WTC11 (cell line): Measurements from ENCODE around the gene SPOCK1. TPM values are rescaled to one million over a fixed set of nuclear protein-coding genes. Genes with fewer than 3 reads are reported as not detected.

ENCODE experiments used
- ATAC-seq: fragments of 200-7000 bp; cut with Tn5 transposase; 2 replicates; pipeline ENCODE4 v1.10.0; 2021; ENCODE audit warnings: mild to moderate bottlenecking, moderate library complexity
- CTCF ChIA-PET: fragments of 300-600 bp; sonication (Branson Sonifier 250); formaldehyde crosslinking; loops from one replicate; lab custom pipeline; 2021; ENCODE audit warnings: antibody characterized with exemption; lab: Charles Lee
- POLR2A ChIA-PET: fragments of 350-600 bp; sonication (Branson Sonifier 250); formaldehyde crosslinking; loops from one replicate; lab custom pipeline; 2021; ENCODE audit warnings: antibody characterized with exemption; lab: Charles Lee
- DNase-seq: peaks from one replicate; pipeline ENCODE4 v3.0.0; 2021; ENCODE audit warnings: low spot score
- H3K27ac Mint-ChIP-seq: 2 replicates; pipeline ENCODE4 v1.8.0; 2021; ENCODE audit warnings: mixed read lengths
- H3K27me3 Mint-ChIP-seq: 2 replicates; pipeline ENCODE4 v1.8.0; 2021; ENCODE audit warnings: low read depth, mild to moderate bottlenecking, moderate library complexity, mixed read lengths
- H3K36me3 Mint-ChIP-seq: 2 replicates; pipeline ENCODE4 v1.8.0; 2021; ENCODE audit warnings: mixed read lengths
- H3K4me1 Mint-ChIP-seq: 2 replicates; pipeline ENCODE4 v1.8.0; 2022; ENCODE audit warnings: mixed read lengths
- H3K4me3 Mint-ChIP-seq: 2 replicates; pipeline ENCODE4 v1.8.0; 2021; ENCODE audit warnings: mild to moderate bottlenecking, moderate library complexity, mixed read lengths
- H3K9me3 Mint-ChIP-seq: 2 replicates; pipeline ENCODE4 v1.8.0; 2021; ENCODE audit warnings: mixed read lengths
- ARID4B ChIP-seq: sonication (generic); formaldehyde crosslinking; IDR thresholded peaks from 2 replicates; pipeline ENCODE4 v1.8.0; 2023; ENCODE audit warnings: missing genetic modification reagents, mild to moderate bottlenecking, borderline replicate concordance
- CREB1 ChIP-seq: sonication (generic); formaldehyde crosslinking; IDR thresholded peaks from 2 replicates; pipeline ENCODE4 v1.8.0; 2023; ENCODE audit warnings: mild to moderate bottlenecking, missing genetic modification reagents
- EMX1 ChIP-seq: fragments of 250-450 bp; sonication (Bioruptor Pico); IDR thresholded peaks from 2 replicates; pipeline ENCODE4 v1.8.0; 2021; ENCODE audit warnings: mild to moderate bottlenecking
- ESRRA ChIP-seq: sonication (generic); formaldehyde crosslinking; IDR thresholded peaks from 2 replicates; pipeline ENCODE4 v1.8.1; 2022; ENCODE audit warnings: mild to moderate bottlenecking, missing genetic modification reagents, borderline replicate concordance
- ETV6 ChIP-seq: sonication (generic); formaldehyde crosslinking; IDR thresholded peaks from 2 replicates; pipeline ENCODE4 v1.8.1; 2022; ENCODE audit warnings: mild to moderate bottlenecking, missing genetic modification reagents
- GABPB1 ChIP-seq: sonication (generic); formaldehyde crosslinking; IDR thresholded peaks from 2 replicates; pipeline ENCODE4 v1.8.1; 2023; ENCODE audit warnings: mild to moderate bottlenecking, missing genetic modification reagents
- JUN ChIP-seq: sonication (generic); formaldehyde crosslinking; IDR thresholded peaks from 2 replicates; pipeline ENCODE4 v1.8.0; 2023; ENCODE audit warnings: mild to moderate bottlenecking, missing genetic modification reagents
- KAT7 ChIP-seq: sonication (generic); formaldehyde crosslinking; IDR thresholded peaks from 2 replicates; pipeline ENCODE4 v1.8.1; 2023; ENCODE audit warnings: missing genetic modification reagents, mild to moderate bottlenecking, borderline replicate concordance
- MYBL2 ChIP-seq: sonication (generic); formaldehyde crosslinking; IDR thresholded peaks from 2 replicates; pipeline ENCODE4 v1.8.1; 2023; ENCODE audit warnings: mild to moderate bottlenecking, moderate library complexity, missing genetic modification reagents
- NR1H2 ChIP-seq: sonication (generic); formaldehyde crosslinking; IDR thresholded peaks from 2 replicates; pipeline ENCODE4 v1.9.0; 2021; ENCODE audit warnings: mild to moderate bottlenecking, moderate library complexity, missing genetic modification reagents
- NR2C2 ChIP-seq: sonication (generic); formaldehyde crosslinking; IDR thresholded peaks from 2 replicates; pipeline ENCODE4 v1.8.0; 2022; ENCODE audit warnings: mild to moderate bottlenecking, missing genetic modification reagents
- NR3C1 ChIP-seq: sonication (generic); formaldehyde crosslinking; conservative IDR thresholded peaks from 2 replicates; pipeline ENCODE4 v1.8.1; 2023; ENCODE audit warnings: low read depth, mild to moderate bottlenecking, missing genetic modification reagents
- PREB ChIP-seq: sonication (generic); formaldehyde crosslinking; IDR thresholded peaks from 2 replicates; pipeline ENCODE4 v1.8.1; 2022; ENCODE audit warnings: mild to moderate bottlenecking, missing genetic modification reagents, moderate library complexity, borderline replicate concordance
- TEAD1 ChIP-seq: sonication (generic); formaldehyde crosslinking; IDR thresholded peaks from 2 replicates; pipeline ENCODE4 v1.8.0; 2022; ENCODE audit warnings: mild to moderate bottlenecking, missing genetic modification reagents
- TP53 ChIP-seq: sonication (generic); formaldehyde crosslinking; IDR thresholded peaks from 2 replicates; pipeline ENCODE4 v1.8.1; 2023; ENCODE audit warnings: mild to moderate bottlenecking, missing genetic modification reagents
- ZBTB43 ChIP-seq: sonication (generic); formaldehyde crosslinking; IDR thresholded peaks from 2 replicates; pipeline ENCODE4 v1.8.1; 2023; ENCODE audit warnings: mild to moderate bottlenecking, missing genetic modification reagents
- ZNF232 ChIP-seq: sonication (generic); formaldehyde crosslinking; IDR thresholded peaks from 2 replicates; pipeline ENCODE4 v1.8.0; 2022; ENCODE audit warnings: mild to moderate bottlenecking, missing genetic modification reagents
- ZNF317 ChIP-seq: sonication (generic); formaldehyde crosslinking; IDR thresholded peaks from 2 replicates; pipeline ENCODE4 v1.8.1; 2023; ENCODE audit warnings: low read depth, mild to moderate bottlenecking, moderate library complexity, missing genetic modification reagents, borderline replicate concordance
- ZNF396 ChIP-seq: fragments of 250-450 bp; sonication (Bioruptor Pico); IDR thresholded peaks from 2 replicates; pipeline ENCODE4 v1.8.0; 2021; ENCODE audit warnings: mild to moderate bottlenecking, moderate library complexity, borderline replicate concordance
- ZNF423 ChIP-seq: fragments of 250-450 bp; sonication (Bioruptor Pico); IDR thresholded peaks from 2 replicates; pipeline ENCODE4 v2.1.2; 2022; ENCODE audit warnings: mild to moderate bottlenecking, moderate library complexity
- total RNA-seq: library from RNA; stranded (reverse); gene quantifications from 3 replicates; pipeline ENCODE4 v1.2.3, GENCODE V29; 2021

Gene SPOCK1
- total RNA-seq, 1 experiment from 2014 or later, result 15.2 TPM

- ChIA-PET CTCF (interaction anchor here (1.0 to 2.8 kb wide), 12 partner anchors 15 to 269 kb away, joined by 3 to 27 read pairs (median 5); partner anchors contain the start of gene SPOCK1), POLR2A (no interaction called here)
- H3K4me3 Mint-ChIP-seq, result no peak overlapping the region
- no peaks in the 10 kb centered on the region for H3K27me3 Mint-ChIP-seq
- peaks cover 40% of the 10 kb centered on the region for H3K4me1 Mint-ChIP-seq
- no peaks in the 10 kb centered on the region for H3K9me3 Mint-ChIP-seq
- no peak overlapping the region for H3K27ac Mint-ChIP-seq
- TF ChIP-seq ZNF317 (CRISPR knock-in tag) (no peak), ZNF423 (CRISPR knock-in tag) (no peak), EMX1 (CRISPR knock-in tag) (no peak), JUN (CRISPR knock-in tag) (no peak)
- no peak for DNase-seq
- no peaks in the 10 kb centered on the region for H3K36me3 Mint-ChIP-seq
- no peak for ATAC-seq
These were observed 155.1 kb downstream of the SPOCK1 start for GRCh38 chr5:137344021-137344420.

- H3K36me3 Mint-ChIP-seq, result no peaks in the 10 kb centered on the region
- peaks cover 37% of the 10 kb centered on the region for H3K4me1 Mint-ChIP-seq
- no peaks in the 10 kb centered on the region for H3K27me3 Mint-ChIP-seq
- CTCF ChIA-PET, result interaction anchor here (1.4 to 1.7 kb wide), 2 partner anchors 22 to 268 kb away, joined by 3 to 10 read pairs; no protein-coding TSS in a partner anchor
- TF ChIP-seq ZBTB43 (CRISPR knock-in tag), result no peak
- TF ChIP-seq ETV6 (CRISPR knock-in tag), result no peak
- TF ChIP-seq NR3C1 (CRISPR knock-in tag), result no peak
- TF ChIP-seq CREB1, result no peak
- TF ChIP-seq GABPB1 (CRISPR knock-in tag), result no peak
- no peak for TF ChIP-seq TEAD1 (CRISPR knock-in tag)
- TF ChIP-seq ARID4B (CRISPR knock-in tag), result no peak
- TF ChIP-seq MYBL2 (CRISPR knock-in tag), result no peak
- no peak for TF ChIP-seq NR1H2 (CRISPR knock-in tag)
- TF ChIP-seq NR2C2 (CRISPR knock-in tag), result no peak
- no peak for TF ChIP-seq TP53 (CRISPR knock-in tag)
- TF ChIP-seq PREB (CRISPR knock-in tag), result no peak
- TF ChIP-seq ESRRA (CRISPR knock-in tag), result no peak
- no peak for TF ChIP-seq ZNF396
- TF ChIP-seq ZNF232, result no peak
- no peak for TF ChIP-seq KAT7 (CRISPR knock-in tag)
- ATAC-seq, result no peak
- POLR2A ChIA-PET, result no interaction called here
- H3K4me3 Mint-ChIP-seq, result no peak overlapping the region
- H3K27ac Mint-ChIP-seq, result no peak overlapping the region
- H3K9me3 Mint-ChIP-seq, result no peaks in the 10 kb centered on the region
- DNase-seq, result no peak
These were observed 156.4 kb downstream of the SPOCK1 start for GRCh38 chr5:137342764-137343163.
